GM23338 (cell line): ENCODE data around the gene IVD. TPM values are rescaled to one million over a fixed set of nuclear protein-coding genes. Genes with fewer than 3 reads are reported as not detected.

Experiments used
- ATAC-seq: fragments of 200-7000 bp; cut with Tn5 transposase; 3 replicates; pipeline ENCODE4 v1.9.1; 2020
- DNase-seq: peaks from one replicate; pipeline ENCODE4 v3.0.0-alpha.2; 2015; ENCODE audit warnings: low spot score
- H2AFZ ChIP-seq: fragments of 200-600 bp; sonication (generic); 2 replicates; pipeline ENCODE4 v1.8.0; 2016; ENCODE audit warnings: antibody characterized with exemption, mild to moderate bottlenecking, moderate library complexity
- H3F3A ChIP-seq: fragments of 200-600 bp; sonication (generic); replicated peaks from 2 replicates; pipeline ENCODE4 v1.8.0; 2017; ENCODE audit warnings: antibody characterized with exemption, mixed run types, low read depth
- H3K27ac ChIP-seq: fragments of 200-600 bp; sonication (generic); 2 replicates; pipeline ENCODE4 v1.6.1; 2016; ENCODE audit warnings: low read depth
- H3K27me3 ChIP-seq: fragments of 200-600 bp; sonication (generic); 2 replicates; pipeline ENCODE4 v1.8.0; 2016; ENCODE audit warnings: mild to moderate bottlenecking, mixed run types, moderate library complexity; ENCODE audit not compliant: insufficient read depth
- H3K36me3 ChIP-seq: fragments of 200-600 bp; sonication (generic); 2 replicates; pipeline ENCODE4 v1.8.0; 2016; ENCODE audit warnings: mild to moderate bottlenecking; ENCODE audit not compliant: insufficient read depth
- H3K4me1 ChIP-seq: fragments of 200-600 bp; sonication (generic); 2 replicates; pipeline ENCODE4 v1.8.0; 2016; ENCODE audit warnings: mild to moderate bottlenecking, moderate library complexity; ENCODE audit not compliant: insufficient read depth
- H3K4me2 ChIP-seq: fragments of 200-600 bp; sonication (generic); 2 replicates; pipeline ENCODE4 v1.7.1; 2017; ENCODE audit warnings: mixed run types
- H3K4me3 ChIP-seq: fragments of 200-600 bp; sonication (generic); 2 replicates; pipeline ENCODE4 v1.6.1; 2016; ENCODE audit warnings: mixed run types
- H3K79me2 ChIP-seq: fragments of 200-600 bp; sonication (generic); replicated peaks from 2 replicates; pipeline ENCODE4 v1.8.0; 2017; ENCODE audit warnings: mild to moderate bottlenecking; ENCODE audit not compliant: insufficient read depth
- H3K9me2 ChIP-seq: fragments of 200-600 bp; sonication (generic); 2 replicates; pipeline ENCODE4 v1.8.0; 2017; ENCODE audit not compliant: insufficient read depth
- H4K20me1 ChIP-seq: fragments of 200-600 bp; sonication (generic); replicated peaks from 2 replicates; pipeline ENCODE4 v1.8.0; 2017; ENCODE audit warnings: mild to moderate bottlenecking; ENCODE audit not compliant: insufficient read depth
- H3K27ac Mint-ChIP-seq: 2 replicates; pipeline ENCODE4 v1.8.0; 2020; ENCODE audit warnings: inconsistent platforms, mild to moderate bottlenecking, moderate library complexity, mixed read lengths
- H3K27me3 Mint-ChIP-seq: 3 replicates; pipeline ENCODE4 v1.8.0; 2022; ENCODE audit warnings: low read depth, mild to moderate bottlenecking, moderate library complexity, mixed read lengths, inconsistent platforms; ENCODE audit not compliant: insufficient read depth, poor library complexity
- H3K36me3 Mint-ChIP-seq: 3 replicates; pipeline ENCODE4 v1.8.0; 2021; ENCODE audit warnings: low read depth, mild to moderate bottlenecking, inconsistent platforms, moderate library complexity, mixed read lengths
- H3K4me1 Mint-ChIP-seq: 3 replicates; pipeline ENCODE4 v1.8.0; 2020; ENCODE audit warnings: mild to moderate bottlenecking, inconsistent platforms, mixed read lengths
- H3K4me3 Mint-ChIP-seq: 3 replicates; pipeline ENCODE4 v1.8.0; 2021; ENCODE audit warnings: moderate library complexity, mild to moderate bottlenecking, inconsistent platforms, mixed read lengths
- H3K9me3 Mint-ChIP-seq: 3 replicates; pipeline ENCODE4 v1.8.0; 2020; ENCODE audit warnings: moderate library complexity, mild to moderate bottlenecking, inconsistent platforms, mixed read lengths
- CREB1 ChIP-seq: fragments of 250-450 bp; sonication (Bioruptor Pico); IDR thresholded peaks from 2 replicates; pipeline ENCODE4 v1.5.0; 2020; ENCODE audit warnings: low read depth, mild to moderate bottlenecking, moderate library complexity
- CTCF ChIP-seq, 2 experiments: fragments of 200-600 bp in 1 of 2; sonication (generic) in 1 of 2; conservative IDR thresholded peaks; 2 replicates each; pipeline versions ENCODE4 v1.5.1 to v1.6.1; 2016 to 2017; ENCODE audit warnings: antibody characterized with exemption in 2 of 2, low read depth in 2 of 2, mild to moderate bottlenecking in 2 of 2, moderate library complexity in 1 of 2
- ETS1 ChIP-seq: IDR thresholded peaks from 2 replicates; pipeline ENCODE4 v1.6.1; 2016; ENCODE audit warnings: antibody characterized with exemption
- EZH2phosphoT487 ChIP-seq: fragments of 200-600 bp; sonication (generic); IDR thresholded peaks from one replicate; pipeline ENCODE4 v1.8.1; 2018; ENCODE audit warnings: antibody characterized with exemption; ENCODE audit not compliant: unreplicated experiment
- NANOG ChIP-seq: IDR thresholded peaks from 2 replicates; pipeline ENCODE4 v1.6.1; 2016; ENCODE audit warnings: antibody characterized with exemption, borderline replicate concordance
- POLR2AphosphoS5 ChIP-seq: IDR thresholded peaks from 2 replicates; pipeline ENCODE4 v1.6.1; 2016; ENCODE audit warnings: antibody characterized with exemption, low read depth
- REST ChIP-seq: IDR thresholded peaks from one replicate; pipeline ENCODE4 v1.6.1; 2018; ENCODE audit warnings: antibody characterized with exemption; ENCODE audit not compliant: unreplicated experiment
- STAT1 ChIP-seq: IDR thresholded peaks from one replicate; pipeline ENCODE4 v1.6.1; 2016; ENCODE audit warnings: antibody characterized with exemption; ENCODE audit not compliant: unreplicated experiment
- ZNF114 ChIP-seq: fragments of 250-450 bp; sonication (Bioruptor Pico); IDR thresholded peaks from 2 replicates; pipeline ENCODE4 v1.5.0; 2020; ENCODE audit warnings: mild to moderate bottlenecking, moderate library complexity
- polyA plus RNA-seq: library from polyadenylated mRNA; unstranded; fragments of >200 nt; fragmentation: Nextera tagmentation; extraction: Ambion mirVana; gene quantifications from 2 replicates; pipeline ENCODE4 v1.2.1, GENCODE V29; 2016
- total RNA-seq: library from RNA; depleted of rRNA; stranded (reverse); fragments of >200 nt; shearing (Covaris generic); gene quantifications from 2 replicates; pipeline ENCODE4 v1.2.3, GENCODE V29; 2014

The IVD gene
- total and polyA plus RNA-seq, 2 experiments from 2014 or later: 54.1 to 75.4 TPM

- Mint-ChIP-seq H3K9me3 (peaks cover 2% of the 10 kb centered on the region; the same call in 1 of the 3 replicates), H3K4me1 (peaks cover 27% of the 10 kb centered on the region)
- H2AFZ ChIP-seq: no peak overlapping the region
These were observed 35.6 kb upstream of the IVD start for GRCh38 chr15:40369971-40370370.

More at GRCh38 chr15:40369971-40370370, 35.6 kb upstream of the IVD start:
- H3K27ac ChIP-seq: no peak overlapping the region
- TF ChIP-seq EZH2phosphoT487 (no peak), ETS1 (no peak), ZNF114 (no peak), REST (no peak), CTCF (conservative IDR thresholded peaks at IDR 0.05; ENCODE audit: low read depth in 2 of 2) (no peak), STAT1 (no peak), CREB1 (CRISPR knock-in tag) (no peak), NANOG (no peak), POLR2AphosphoS5 (no peak)
- no peaks in the 10 kb centered on the region for H4K20me1 ChIP-seq
- Mint-ChIP-seq H3K27me3 (peaks cover 31% of the 10 kb centered on the region), H3K27ac (no peak overlapping the region), H3K4me3 (no peak overlapping the region), H3K36me3 (no peaks in the 10 kb centered on the region; the same call in 2 of the 3 replicates)
- peaks cover 28% of the 10 kb centered on the region for H3K27me3 ChIP-seq
- no peaks in the 10 kb centered on the region for H3K36me3 ChIP-seq
- no peaks in the 10 kb centered on the region for H3K9me2 ChIP-seq
- peaks cover 19% of the 10 kb centered on the region for H3K4me1 ChIP-seq
- 0 out of 2 replicates have a peak, but pooled peaks cover 3% of the 10 kb centered on the region for H3F3A ChIP-seq
- ATAC-seq: no peak
- DNase-seq: no peak
- no peak overlapping the region for H3K4me3 ChIP-seq
- no peak overlapping the region for H3K4me2 ChIP-seq
- no peaks in the 10 kb centered on the region for H3K79me2 ChIP-seq
